Gastrocnemius medialis (tissue), 4 donors: Measurements from ENCODE around the gene MTA1.

Experiments
- CTCF ChIP-seq, 5 experiments: fragments of 450-650 bp in 3 of 5; fragments of 200-600 bp in 2 of 5; sonication (generic) in 2 of 5; IDR thresholded peaks in 4 of 5; conservative IDR thresholded peaks in 1 of 5; 1 replicate in 4 of 5; 2 replicates in 1 of 5; pipeline ENCODE4 v1.5.1; 2016 to 2019; ENCODE audit warnings: antibody characterized with exemption in 5 of 5, mild to moderate bottlenecking in 3 of 5, moderate library complexity in 3 of 5
- POLR2A ChIP-seq, 2 donors: fragments of 450-650 bp; IDR thresholded peaks; one replicate each; pipeline ENCODE4 v1.6.1; 2017; ENCODE audit warnings: antibody characterized with exemption in 2 of 2, mild to moderate bottlenecking in 2 of 2, moderate library complexity in 2 of 2

DNA sequence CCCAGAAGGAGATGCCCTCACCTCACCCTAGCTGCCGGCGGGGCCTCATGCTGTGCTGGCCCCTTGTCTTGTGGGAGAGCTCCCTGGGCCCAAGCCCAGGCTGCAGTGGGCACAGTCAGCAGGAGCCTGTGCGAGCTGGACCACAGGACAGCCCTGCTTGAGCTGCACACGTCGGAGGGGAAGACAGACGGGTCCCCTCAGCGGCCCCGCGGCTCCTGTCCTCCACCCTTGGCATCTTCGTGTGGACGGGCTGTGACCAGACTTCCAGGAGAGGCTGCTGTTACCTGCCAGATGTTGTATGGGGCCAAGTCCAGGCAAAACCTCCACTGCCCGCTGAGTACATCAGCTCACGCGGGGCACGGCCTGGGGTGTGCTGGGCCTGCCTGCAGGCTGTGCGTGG is 30.7 kb upstream of the MTA1 start:
- TF ChIP-seq CTCF (IDR thresholded peaks at IDR 0.05 in 4 of 5, conservative IDR thresholded peaks at IDR 0.05 in 1 of 5) (no peak), POLR2A (IDR thresholded peaks at IDR 0.05) (no peak)
